Small intestine (tissue), 7 donors: ENCODE data around the gene RAD54L. TPM values are rescaled to one million over a fixed set of nuclear protein-coding genes. Genes with fewer than 3 reads are reported as not detected.
"Not testable (repeated sequence)": the region's sequence is repeated elsewhere in the genome, so short reads cannot be mapped to it uniquely, and the experiment has no call there.

Experiments
- DNase-seq, 2 donors: peaks; one replicate each; pipeline versions ENCODE4 v3.0.0 to v3.0.0-alpha.2; 2013
- FAIRE-seq: peaks from 2 replicates; lab custom pipeline; 2012; peaks lifted over from hg19 to GRCh38; lab: Jason Lieb, UNC
- H3K27ac ChIP-seq, 3 donors: one replicate each; pipeline ENCODE4 v1.5.1; 2013; ENCODE audit warnings: low read length in 2 of 3, mild to moderate bottlenecking in 2 of 3, control low read depth in 1 of 3, inconsistent platforms in 1 of 3, low read depth in 1 of 3, moderate library complexity in 1 of 3
- H3K27me3 ChIP-seq, 3 donors: one replicate each; pipeline ENCODE4 v1.6.1; 2013; ENCODE audit warnings: low read length in 3 of 3, inconsistent platforms in 1 of 3; ENCODE audit not compliant: control insufficient read depth in 3 of 3, insufficient read depth in 3 of 3
- H3K36me3 ChIP-seq, 3 donors: one replicate each; pipeline ENCODE4 v1.6.1; 2013; ENCODE audit warnings: low read length in 3 of 3, inconsistent platforms in 1 of 3, low read depth in 1 of 3, mild to moderate bottlenecking in 1 of 3, moderate library complexity in 1 of 3; ENCODE audit not compliant: control insufficient read depth in 3 of 3, insufficient read depth in 2 of 3
- H3K4me1 ChIP-seq, 3 donors: one replicate each; pipeline ENCODE4 v1.6.1; 2013; ENCODE audit warnings: low read length in 2 of 3, inconsistent platforms in 1 of 3, low read depth in 1 of 3, mild to moderate bottlenecking in 1 of 3, moderate library complexity in 1 of 3; ENCODE audit not compliant: control insufficient read depth in 3 of 3, insufficient read depth in 2 of 3
- H3K4me3 ChIP-seq, 3 donors: one replicate each; pipeline ENCODE4 v1.5.1; 2013; ENCODE audit warnings: low read length in 3 of 3, control low read depth in 1 of 3, inconsistent platforms in 1 of 3, low read depth in 1 of 3, mild to moderate bottlenecking in 1 of 3, moderate library complexity in 1 of 3
- H3K9me3 ChIP-seq, 2 donors: one replicate each; pipeline ENCODE4 v1.6.1; 2013; ENCODE audit warnings: low read depth in 1 of 2, low read length in 1 of 2; ENCODE audit not compliant: control insufficient read depth in 2 of 2, insufficient read depth in 1 of 2
- WGBS, 3 donors: extraction: QIAGEN DNeasy Blood & Tissue Kit; methylation state at CpG; one replicate each; pipeline ENCODE4 v1.1.7; 2013; 5-methylcytosine and 5-hydroxymethylcytosine counted together
- polyA plus RNA-seq, 4 donors: library from polyadenylated mRNA; stranded (reverse) in 3 of 4; unstranded in 1 of 4; fragments of 200-250 nt in 3 of 4; fragments of 120-200 nt in 1 of 4; gene quantifications; one replicate each; pipeline versions ENCODE4 v1.2.1 to v1.2.3, GENCODE V29; 2013
- donor health status: healthy with polysubstance abuse.
- donor health status: control.
- donor health status: control.
- donor health status: Bipolar disorder and iron deficiency.
- donor health status: healthy.

RAD54L gene
- polyA plus RNA-seq, 4 donors: 1.9 to 9.7 (median 3.9) TPM

- DNase-seq (no peak), FAIRE-seq (no peak)
- WGBS, 3 donors: 90 to 93% (median 93%) methylated on average over 16 of the region's 16 CpGs
- H3K27ac ChIP-seq: no peak overlapping the region
- no peaks in the 10 kb centered on the region for H3K27me3 ChIP-seq
- no peak overlapping the region for H3K4me3 ChIP-seq
- no peaks in the 10 kb centered on the region for H3K9me3 ChIP-seq
- no peaks in the 10 kb centered on the region for H3K4me1 ChIP-seq
- peaks cover 11 to 67% (median 14%) of the 10 kb centered on the region in 3 donors for H3K36me3 ChIP-seq
Observed at GRCh38 chr1:46309401-46310159, 62.0 kb downstream of the RAD54L start.

DNA sequence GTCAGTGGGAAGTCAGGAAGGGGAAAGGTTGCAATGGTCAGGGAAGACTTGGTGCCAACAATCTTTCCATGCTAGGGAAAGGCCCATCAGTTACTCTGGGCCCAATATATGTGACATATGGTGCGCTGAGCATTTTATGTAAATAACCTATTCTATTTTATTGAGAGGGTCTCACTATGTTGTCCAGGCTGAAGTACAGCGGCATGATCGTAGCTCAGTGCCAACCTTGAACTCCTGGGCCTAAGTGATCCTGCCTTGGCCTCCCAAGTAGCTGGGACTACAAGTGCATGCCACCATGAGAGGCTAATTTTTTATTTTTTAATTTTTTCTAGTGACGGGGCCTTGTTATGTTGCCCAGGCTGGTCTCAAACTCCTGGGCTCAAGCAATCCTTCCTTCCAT, 62.8 kb downstream of the RAD54L start:
- no peaks in the 10 kb centered on the region for H3K9me3 ChIP-seq
- DNase-seq: no peak
- no peak overlapping the region for H3K27ac ChIP-seq
- H3K4me3 ChIP-seq: no peak overlapping the region
- H3K36me3 ChIP-seq: peaks cover 11 to 67% (median 16%) of the 10 kb centered on the region in 3 donors
- 94 to 99% (median 98%) methylated on average over 4 of the region's 4 CpGs for WGBS, 3 donors
- FAIRE-seq: no peak
- no peaks in the 10 kb centered on the region for H3K4me1 ChIP-seq
- no peaks in the 10 kb centered on the region for H3K27me3 ChIP-seq

DNA sequence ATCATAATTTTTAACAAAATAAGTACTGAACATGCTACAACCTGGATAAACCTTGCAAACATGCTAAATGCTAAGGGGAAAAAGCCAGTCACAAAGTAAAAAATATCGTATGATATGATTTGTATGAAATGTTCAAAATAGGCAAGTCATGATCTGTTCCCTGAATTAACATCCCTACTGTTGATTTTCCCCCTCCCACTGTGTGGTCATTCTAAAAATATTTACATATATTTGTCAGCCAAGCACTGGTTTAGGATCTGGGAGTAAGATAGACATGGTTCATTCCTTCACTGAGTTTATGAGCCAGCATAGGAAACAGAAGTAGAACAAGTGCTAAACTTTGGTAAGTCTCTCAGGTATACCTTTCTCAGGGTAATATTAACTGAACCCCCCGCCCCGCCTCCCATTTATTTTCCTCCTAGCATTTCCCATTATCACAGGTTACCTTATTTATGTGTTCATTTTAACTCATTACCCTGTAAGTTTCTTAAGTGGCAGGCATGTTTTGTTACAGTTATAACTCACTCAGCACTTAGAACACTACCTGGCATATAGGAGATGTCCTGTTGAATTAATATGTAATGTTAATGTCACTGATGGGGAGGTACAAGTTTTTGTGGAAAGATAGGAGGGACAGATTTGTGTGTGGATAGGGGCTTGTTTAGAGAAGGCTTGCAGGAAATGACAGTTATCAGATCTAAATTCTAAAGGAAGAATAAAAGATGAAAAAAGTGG, 68.3 kb downstream of the RAD54L start:
- Histone ChIP-seq H3K27ac (no peak overlapping the region), H3K9me3 (no peaks in the 10 kb centered on the region), H3K27me3 (no peaks in the 10 kb centered on the region), H3K4me1 (no peaks in the 10 kb centered on the region), H3K4me3 (no peak overlapping the region), H3K36me3 (peaks cover 9 to 50% (median 16%) of the 10 kb centered on the region in 3 donors)
- WGBS, 3 donors: 87 to 96% (median 92%) methylated on average over 3 of the region's 3 CpGs
- no peak for FAIRE-seq
- DNase-seq: no peak

DNA sequence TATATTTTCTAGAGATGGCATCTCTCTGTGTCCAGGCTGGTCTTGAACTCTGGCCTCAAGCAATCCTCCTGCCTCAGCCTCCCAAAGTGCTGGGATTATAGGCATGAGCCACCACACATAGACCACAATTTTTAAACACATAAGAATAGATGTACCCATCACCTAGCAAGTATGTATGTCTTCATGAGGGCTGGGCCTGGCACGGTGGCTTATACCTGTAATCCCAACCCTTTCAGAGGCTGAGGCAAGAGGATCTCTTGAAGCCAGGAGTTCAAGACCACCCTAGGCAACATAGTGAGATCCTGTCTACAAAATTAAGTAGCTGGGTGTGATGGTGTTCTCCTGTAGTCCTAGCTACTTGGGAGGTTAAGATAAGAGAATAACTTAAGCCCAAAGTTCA, 69.8 kb downstream of the RAD54L start:
- H3K4me3 ChIP-seq: no peak overlapping the region
- 83 to 100% (median 96%) methylated on average over 1 of the region's 1 CpG for WGBS, 3 donors
- no peaks in the 10 kb centered on the region for H3K27me3 ChIP-seq
- DNase-seq (no peak), FAIRE-seq (no peak)
- H3K27ac ChIP-seq: no peak overlapping the region
- H3K4me1 ChIP-seq: no peaks in the 10 kb centered on the region
- no peaks in the 10 kb centered on the region for H3K9me3 ChIP-seq
- peaks cover 6 to 35% (median 15%) of the 10 kb centered on the region in 3 donors for H3K36me3 ChIP-seq

GRCh38 chr1:46319301-46319700, 71.7 kb downstream of the RAD54L start:
- peaks cover 4 to 20% (median 9%) of the 10 kb centered on the region in 3 donors for H3K36me3 ChIP-seq
- H3K27me3 ChIP-seq, H3K27ac ChIP-seq, H3K4me1 ChIP-seq, FAIRE-seq, H3K4me3 ChIP-seq, DNase-seq, H3K9me3 ChIP-seq: not testable (repeated sequence)
- 89 to 95% (median 94%) methylated on average over 6 of the region's 6 CpGs for WGBS, 3 donors

GRCh38 chr1:46319960-46320914, 72.7 kb downstream of the RAD54L start:
- not testable (repeated sequence) for DNase-seq, H3K4me1 ChIP-seq, H3K9me3 ChIP-seq, FAIRE-seq, H3K27ac ChIP-seq, H3K4me3 ChIP-seq, H3K27me3 ChIP-seq
- peaks cover 2 to 14% (median 6%) of the 10 kb centered on the region in 3 donors for H3K36me3 ChIP-seq
- WGBS, 3 donors: 77 to 96% (median 94%) methylated on average over 8 to 12 of the region's 13 CpGs

- not testable (repeated sequence) for H3K36me3 ChIP-seq, FAIRE-seq
- 92 to 99% (median 96%) methylated on average over 6 of the region's 6 CpGs for WGBS, 3 donors
Observed at GRCh38 chr1:46322191-46322590, 74.6 kb downstream of the RAD54L start.

More at GRCh38 chr1:46322191-46322590, 74.6 kb downstream of the RAD54L start:
- not testable (repeated sequence) for H3K27ac ChIP-seq, H3K4me3 ChIP-seq, DNase-seq, H3K27me3 ChIP-seq, H3K9me3 ChIP-seq, H3K4me1 ChIP-seq
